HAP-1 (cell line): ENCODE data around the gene KTI12.
A peak's percentile ranks its signal among the peaks of the same experiment; 100 is the strongest.
"Not testable (repeated sequence)": the region's sequence is repeated elsewhere in the genome, so short reads cannot be mapped to it uniquely, and the experiment has no call there.

Experiments
- DNase-seq, 2 experiments: peaks; one replicate each; pipeline ENCODE4 v3.0.0-alpha.2; 2016 to 2020; ENCODE audit warnings: low spot score in 2 of 2
- H3K27me3 ChIP-seq: fragments of 250-450 bp; sonication (Bioruptor Pico); 2 replicates; pipeline ENCODE4 v1.5.1; 2020; ENCODE audit warnings: low read depth, mild to moderate bottlenecking, moderate library complexity
- H3K36me3 ChIP-seq: fragments of 250-450 bp; sonication (Bioruptor Pico); replicated peaks from 2 replicates; pipeline ENCODE4 v1.5.1; 2020; ENCODE audit warnings: mild to moderate bottlenecking
- H3K4me1 ChIP-seq: fragments of 250-450 bp; sonication (Bioruptor Pico); 2 replicates; pipeline ENCODE4 v1.5.1; 2020; ENCODE audit warnings: mild to moderate bottlenecking
- H3K4me3 ChIP-seq: fragments of 250-450 bp; sonication (Bioruptor Pico); 2 replicates; pipeline ENCODE4 v1.5.1; 2020; ENCODE audit warnings: mild to moderate bottlenecking, moderate library complexity
- H3K9me3 ChIP-seq: fragments of 250-450 bp; sonication (Bioruptor Pico); 2 replicates; pipeline ENCODE4 v1.5.1; 2020; ENCODE audit warnings: mild to moderate bottlenecking, moderate library complexity
- in situ Hi-C: fragments of 300-500 bp; cut with MboI; formaldehyde crosslinking; loops from 3 replicates; pipeline ENCODE4 v1.14.3; 2020; ENCODE audit warnings: low sequenced_read_pairs, inconsistent platforms, mixed read lengths

KTI12 gene, protein sequence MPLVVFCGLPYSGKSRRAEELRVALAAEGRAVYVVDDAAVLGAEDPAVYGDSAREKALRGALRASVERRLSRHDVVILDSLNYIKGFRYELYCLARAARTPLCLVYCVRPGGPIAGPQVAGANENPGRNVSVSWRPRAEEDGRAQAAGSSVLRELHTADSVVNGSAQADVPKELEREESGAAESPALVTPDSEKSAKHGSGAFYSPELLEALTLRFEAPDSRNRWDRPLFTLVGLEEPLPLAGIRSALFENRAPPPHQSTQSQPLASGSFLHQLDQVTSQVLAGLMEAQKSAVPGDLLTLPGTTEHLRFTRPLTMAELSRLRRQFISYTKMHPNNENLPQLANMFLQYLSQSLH

DNA sequence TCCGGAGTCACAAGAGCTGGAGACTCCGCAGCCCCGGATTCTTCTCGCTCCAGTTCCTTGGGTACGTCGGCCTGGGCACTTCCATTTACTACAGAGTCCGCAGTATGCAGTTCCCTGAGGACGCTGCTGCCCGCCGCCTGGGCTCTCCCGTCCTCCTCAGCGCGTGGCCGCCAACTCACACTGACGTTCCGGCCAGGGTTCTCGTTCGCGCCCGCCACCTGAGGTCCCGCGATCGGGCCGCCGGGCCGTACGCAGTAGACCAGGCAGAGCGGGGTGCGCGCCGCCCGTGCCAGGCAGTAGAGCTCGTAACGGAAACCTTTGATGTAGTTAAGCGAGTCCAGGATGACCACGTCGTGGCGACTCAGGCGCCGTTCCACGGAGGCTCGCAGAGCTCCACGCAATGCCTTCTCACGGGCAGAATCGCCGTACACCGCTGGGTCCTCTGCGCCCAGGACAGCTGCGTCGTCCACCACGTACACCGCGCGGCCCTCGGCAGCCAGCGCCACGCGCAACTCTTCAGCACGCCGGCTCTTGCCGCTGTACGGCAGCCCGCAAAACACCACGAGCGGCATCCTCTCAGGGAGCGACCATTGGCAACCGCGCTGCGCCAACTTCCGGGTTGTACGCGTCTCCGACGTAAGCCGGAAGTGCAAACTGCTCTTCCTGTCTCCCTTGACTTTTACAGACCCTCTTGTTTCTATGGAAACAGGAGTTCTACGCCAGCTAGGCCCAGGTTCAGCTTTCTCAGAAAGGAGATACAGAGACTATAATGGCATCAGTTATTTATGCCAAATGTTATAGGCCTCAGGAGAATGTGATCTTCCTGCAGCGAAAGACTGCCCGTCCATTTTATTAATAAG is at the start of gene KTI12:
KTI12 (minus strand) TSS at position 621 of the 860 bp plus-strand sequence; CDS start at position 572, 49 bp downstream.
- Histone ChIP-seq H3K36me3 (peaks cover 18% of the 10 kb centered on the region), H3K9me3 (no peaks in the 10 kb centered on the region), H3K27me3 (no peaks in the 10 kb centered on the region), H3K4me3 (peak within 1 kb of the TSS; percentile 95), H3K4me1 (peaks cover 23% of the 10 kb centered on the region)
- DNase-seq, result peak; percentile 92 to 94
- in situ Hi-C loops, result no loop called here

DNA sequence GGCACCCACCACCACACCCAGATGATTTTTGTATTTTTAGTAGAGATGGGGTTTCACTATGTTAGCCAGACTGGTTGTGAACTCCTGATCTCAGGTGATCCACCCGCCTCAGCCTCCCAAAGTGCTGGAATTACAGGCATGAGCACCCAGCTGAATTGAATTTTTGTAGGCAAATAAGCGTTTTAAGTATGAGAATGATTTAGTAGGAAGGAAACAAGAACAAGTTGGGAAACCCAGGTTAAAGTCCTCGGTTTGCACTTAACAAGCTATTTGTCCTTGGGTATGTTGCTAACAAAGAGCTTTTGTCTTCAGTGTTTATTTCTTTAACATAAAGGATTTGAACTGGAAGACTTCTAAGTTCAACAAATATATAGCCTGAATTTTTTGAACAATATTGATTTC is 46.4 kb upstream of the KTI12 start:
- Histone ChIP-seq H3K36me3 (peaks cover 22% of the 10 kb centered on the region), H3K4me3 (no peak overlapping the region), H3K4me1 (peaks cover 8% of the 10 kb centered on the region), H3K9me3 (no peaks in the 10 kb centered on the region), H3K27me3 (no peaks in the 10 kb centered on the region)
- in situ Hi-C loops, result no loop called here
- DNase-seq, result peak in 1 of 2 experiments; percentile 51

DNA sequence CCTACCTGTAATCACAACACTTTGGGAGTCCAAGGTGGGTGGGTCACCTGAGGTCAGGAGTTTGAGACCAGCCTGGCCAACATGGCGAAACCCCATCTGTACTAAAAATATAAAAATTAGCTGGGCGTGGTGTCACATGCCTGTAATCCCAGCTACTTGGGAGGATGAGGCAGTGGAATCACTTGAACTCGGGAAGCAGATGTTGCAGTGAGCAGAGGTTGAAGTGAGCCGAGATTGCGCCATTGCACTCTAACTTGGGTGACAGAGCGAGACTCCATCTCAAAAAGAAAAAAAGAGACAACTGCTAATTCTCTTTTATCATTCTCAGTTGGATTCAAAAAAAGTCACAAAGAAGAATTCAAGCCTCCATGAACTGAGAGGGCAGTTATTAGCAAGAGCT is 43.7 kb upstream of the KTI12 start:
- H3K4me3 ChIP-seq, in situ Hi-C loops, H3K27me3 ChIP-seq, H3K4me1 ChIP-seq, DNase-seq, H3K9me3 ChIP-seq: not testable (repeated sequence)
- H3K36me3 ChIP-seq, result peaks cover 29% of the 10 kb centered on the region

DNA sequence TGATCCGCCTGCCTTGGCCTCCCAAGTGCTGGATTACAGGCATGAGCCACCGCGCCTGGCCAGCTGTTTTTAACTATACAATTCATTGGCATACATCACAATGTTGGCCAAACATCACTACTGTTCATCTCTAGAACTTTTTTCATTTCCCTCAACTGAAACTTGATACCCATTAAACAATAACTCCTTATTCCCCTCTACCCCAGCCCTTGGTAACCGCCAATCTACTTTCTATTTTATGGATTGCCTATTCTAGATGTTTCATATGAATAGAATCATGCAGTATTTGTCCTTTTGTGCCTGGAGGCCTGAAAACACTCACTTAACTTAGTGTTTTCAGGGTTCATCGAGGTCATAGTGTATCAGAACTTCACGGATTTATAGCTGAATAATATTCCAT is 38.7 kb upstream of the KTI12 start:
- H3K36me3 ChIP-seq, result peaks cover 50% of the 10 kb centered on the region
- no peak overlapping the region for H3K4me3 ChIP-seq
- in situ Hi-C loops, result no loop called here
- H3K4me1 ChIP-seq, result no peaks in the 10 kb centered on the region
- no peak for DNase-seq
- no peaks in the 10 kb centered on the region for H3K27me3 ChIP-seq
- no peaks in the 10 kb centered on the region for H3K9me3 ChIP-seq

DNA sequence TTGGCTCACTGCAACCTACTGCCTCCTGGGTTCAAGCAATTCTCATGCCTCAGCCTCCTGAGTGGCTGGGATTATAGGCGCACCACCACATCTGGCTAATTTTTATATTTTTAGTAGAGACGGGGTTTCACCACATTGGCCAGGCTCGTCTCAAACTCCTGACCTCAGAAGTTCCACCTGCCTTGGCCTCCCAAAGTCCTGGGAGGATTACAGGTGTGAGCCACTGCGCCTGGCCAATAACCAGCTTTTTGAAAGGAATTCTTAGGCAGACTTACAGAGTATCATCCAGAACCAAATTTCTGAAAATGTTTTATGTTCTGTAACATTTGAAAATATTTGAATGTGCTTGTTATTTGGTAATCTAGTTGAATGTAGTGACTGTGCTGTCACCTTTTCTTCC is 37.1 kb upstream of the KTI12 start:
- H3K27me3 ChIP-seq, result no peaks in the 10 kb centered on the region
- H3K9me3 ChIP-seq, result no peaks in the 10 kb centered on the region
- in situ Hi-C loops, result no loop called here
- H3K4me3 ChIP-seq, result no peak overlapping the region
- H3K4me1 ChIP-seq, result no peaks in the 10 kb centered on the region
- DNase-seq, result no peak
- peaks cover 55% of the 10 kb centered on the region for H3K36me3 ChIP-seq

DNA sequence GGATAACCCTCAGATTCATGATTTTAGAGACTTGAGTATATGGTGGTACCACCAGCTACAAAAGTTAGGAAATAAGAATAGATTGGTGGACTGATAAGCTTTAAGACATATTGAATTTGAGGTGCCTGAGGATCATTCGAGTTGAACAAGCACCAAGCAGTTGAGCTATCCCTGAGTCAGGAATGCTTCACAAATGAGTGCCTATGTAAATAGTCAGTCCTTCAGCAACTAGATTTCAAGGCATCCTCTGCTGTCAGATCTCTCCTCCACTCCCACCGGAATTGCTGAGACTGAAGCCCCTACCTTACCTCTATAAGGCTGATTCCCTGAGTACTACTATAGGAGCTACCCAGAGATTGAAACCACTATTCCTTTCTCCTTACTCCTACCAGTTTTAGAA is 29.6 kb upstream of the KTI12 start:
- H3K4me3 ChIP-seq, result no peak overlapping the region
- in situ Hi-C loops, result no loop called here
- no peak for DNase-seq
- H3K36me3 ChIP-seq, result peaks cover 79% of the 10 kb centered on the region
- H3K27me3 ChIP-seq, result no peaks in the 10 kb centered on the region
- peaks cover 11% of the 10 kb centered on the region for H3K4me1 ChIP-seq
- H3K9me3 ChIP-seq, result no peaks in the 10 kb centered on the region

DNA sequence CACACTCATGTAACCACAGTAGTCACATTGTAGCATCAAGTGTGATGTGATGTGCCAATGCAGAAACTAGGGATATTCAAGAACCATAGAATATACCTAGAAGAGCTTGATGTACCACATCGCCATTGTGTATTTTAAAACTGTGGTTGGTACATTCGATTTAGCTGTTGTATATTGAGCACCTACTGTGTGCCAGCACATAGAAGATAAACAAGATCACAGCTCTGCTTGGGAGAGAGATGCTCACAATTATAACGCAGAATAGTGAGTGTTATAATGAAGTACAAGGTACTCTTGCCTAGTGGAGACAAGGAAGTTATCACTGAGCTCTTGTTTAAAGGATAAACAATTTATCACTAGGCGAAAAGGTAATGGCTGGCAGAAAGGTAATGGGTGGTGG is 27.2 kb upstream of the KTI12 start:
- Histone ChIP-seq H3K36me3 (peaks cover 58% of the 10 kb centered on the region), H3K4me1 (peaks cover 18% of the 10 kb centered on the region), H3K27me3 (no peaks in the 10 kb centered on the region), H3K9me3 (no peaks in the 10 kb centered on the region), H3K4me3 (no peak overlapping the region)
- no peak for DNase-seq
- in situ Hi-C loops, result no loop called here

DNA sequence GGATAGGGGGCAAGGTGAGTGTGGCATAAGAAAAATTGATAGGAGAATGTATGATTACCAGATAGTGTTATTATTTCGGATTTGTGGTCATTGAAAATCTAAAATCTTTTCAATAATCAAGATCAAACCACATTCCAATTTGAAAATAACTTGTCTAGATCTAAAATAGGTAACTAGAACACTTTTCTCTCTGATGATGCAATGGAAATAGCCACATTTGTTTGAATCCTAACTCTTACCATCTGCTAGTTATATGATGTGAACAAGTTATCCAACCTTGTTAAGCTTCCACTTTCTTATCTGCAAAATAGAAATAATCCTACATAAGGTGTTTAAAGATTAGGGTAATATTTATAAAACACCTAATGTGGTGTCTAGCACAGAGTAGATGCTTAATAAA is 26.3 kb upstream of the KTI12 start:
- H3K4me1 ChIP-seq, result peaks cover 18% of the 10 kb centered on the region
- H3K27me3 ChIP-seq, result no peaks in the 10 kb centered on the region
- no peak overlapping the region for H3K4me3 ChIP-seq
- DNase-seq, result no peak
- no peaks in the 10 kb centered on the region for H3K9me3 ChIP-seq
- H3K36me3 ChIP-seq, result peaks cover 49% of the 10 kb centered on the region
- in situ Hi-C loops, result no loop called here

DNA sequence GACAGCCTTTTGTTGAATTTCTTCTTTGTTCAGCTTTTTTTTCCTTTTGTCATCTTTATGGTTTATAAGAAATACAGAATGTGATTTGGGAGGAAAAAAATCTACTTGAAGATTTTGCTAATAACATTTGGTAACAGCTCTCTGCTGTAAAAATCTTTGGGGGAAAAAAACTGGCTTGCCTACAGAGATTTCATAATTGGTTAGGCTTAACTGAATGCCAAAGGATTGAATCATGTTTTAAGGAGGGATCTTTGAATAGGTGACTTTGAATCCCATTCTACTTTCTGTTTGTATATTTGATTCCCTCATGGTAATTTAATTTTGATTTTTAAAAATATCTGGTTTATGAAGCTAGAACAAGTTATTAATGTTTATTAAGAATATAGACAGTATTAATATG is 25.7 kb upstream of the KTI12 start:
- Histone ChIP-seq H3K4me1 (peaks cover 18% of the 10 kb centered on the region), H3K9me3 (no peaks in the 10 kb centered on the region), H3K4me3 (no peak overlapping the region), H3K27me3 (no peaks in the 10 kb centered on the region), H3K36me3 (peaks cover 43% of the 10 kb centered on the region)
- DNase-seq, result no peak
- in situ Hi-C loops, result no loop called here

DNA sequence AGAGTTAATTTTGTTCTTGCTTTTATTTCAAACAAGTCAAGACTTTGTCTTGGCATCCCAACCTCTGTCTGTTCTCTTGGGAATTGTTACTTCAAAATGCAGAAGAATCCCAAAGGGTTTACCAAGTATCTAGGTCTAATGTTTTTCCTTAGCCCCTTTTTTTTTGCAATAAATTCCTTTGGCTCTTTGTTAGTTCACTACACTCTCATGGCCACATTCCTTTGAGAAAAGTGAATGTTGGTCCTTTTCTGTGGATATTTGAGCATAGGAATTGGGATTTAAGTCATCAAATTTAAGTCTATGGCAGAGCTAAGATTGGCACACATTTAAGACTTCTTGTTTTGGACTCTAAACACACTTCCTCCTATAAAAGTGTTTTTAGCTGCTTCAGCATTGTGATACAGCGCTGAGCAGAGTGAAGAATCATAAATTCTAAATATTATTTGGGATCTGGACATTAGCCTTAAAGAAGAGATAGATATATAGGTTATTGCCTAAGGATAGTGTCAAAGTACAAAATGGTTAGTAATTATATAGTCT is 24.3 kb upstream of the KTI12 start:
- no peak for DNase-seq
- Histone ChIP-seq H3K4me1 (peaks cover 22% of the 10 kb centered on the region), H3K9me3 (no peaks in the 10 kb centered on the region), H3K36me3 (peaks cover 29% of the 10 kb centered on the region), H3K27me3 (no peaks in the 10 kb centered on the region), H3K4me3 (peak overlapping the region; percentile 90)
- in situ Hi-C loops, result no loop called here

DNA sequence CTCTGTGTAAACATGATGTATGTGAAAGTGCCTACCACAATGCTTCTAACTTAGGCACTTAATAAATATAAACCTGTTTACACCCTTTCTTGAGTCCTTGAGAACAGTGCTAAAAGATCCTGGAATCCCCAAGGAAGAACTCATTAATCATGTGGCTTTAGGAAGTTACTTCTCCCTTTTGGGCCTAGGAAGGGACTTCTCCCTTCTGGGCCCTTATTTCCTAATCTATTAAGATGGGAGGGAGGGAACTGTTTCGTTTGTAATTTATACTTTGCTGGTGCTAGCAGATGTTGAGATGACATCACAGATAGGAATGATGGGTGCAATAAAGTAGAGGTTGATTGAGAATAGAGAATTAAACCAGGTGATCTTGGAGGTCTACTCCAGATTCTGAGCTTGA is 23.6 kb upstream of the KTI12 start:
- H3K27me3 ChIP-seq, result no peaks in the 10 kb centered on the region
- peaks cover 27% of the 10 kb centered on the region for H3K36me3 ChIP-seq
- peaks cover 22% of the 10 kb centered on the region for H3K4me1 ChIP-seq
- no peak for DNase-seq
- H3K4me3 ChIP-seq, result peak overlapping the region; percentile 90
- in situ Hi-C loops, result no loop called here
- H3K9me3 ChIP-seq, result no peaks in the 10 kb centered on the region

DNA sequence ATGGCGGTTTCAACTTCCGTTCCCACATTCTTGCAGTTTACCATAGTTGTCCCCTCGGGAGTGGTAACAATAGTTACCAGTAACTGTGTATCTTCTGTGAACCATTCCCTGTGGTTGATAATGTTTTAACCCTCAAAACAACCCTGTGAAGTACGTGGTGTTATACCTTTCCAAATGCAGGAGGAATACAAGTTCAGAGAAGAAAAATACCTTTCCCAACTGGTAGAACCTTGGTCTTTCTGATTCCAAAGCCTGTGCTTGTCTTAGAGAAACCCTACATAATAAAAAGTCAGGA is 23.3 kb upstream of the KTI12 start:
- no peak for DNase-seq
- H3K4me1 ChIP-seq, result peaks cover 22% of the 10 kb centered on the region
- in situ Hi-C loops, result no loop called here
- H3K36me3 ChIP-seq, result peaks cover 30% of the 10 kb centered on the region
- no peaks in the 10 kb centered on the region for H3K9me3 ChIP-seq
- no peaks in the 10 kb centered on the region for H3K27me3 ChIP-seq
- peak overlapping the region; percentile 90 for H3K4me3 ChIP-seq

DNA sequence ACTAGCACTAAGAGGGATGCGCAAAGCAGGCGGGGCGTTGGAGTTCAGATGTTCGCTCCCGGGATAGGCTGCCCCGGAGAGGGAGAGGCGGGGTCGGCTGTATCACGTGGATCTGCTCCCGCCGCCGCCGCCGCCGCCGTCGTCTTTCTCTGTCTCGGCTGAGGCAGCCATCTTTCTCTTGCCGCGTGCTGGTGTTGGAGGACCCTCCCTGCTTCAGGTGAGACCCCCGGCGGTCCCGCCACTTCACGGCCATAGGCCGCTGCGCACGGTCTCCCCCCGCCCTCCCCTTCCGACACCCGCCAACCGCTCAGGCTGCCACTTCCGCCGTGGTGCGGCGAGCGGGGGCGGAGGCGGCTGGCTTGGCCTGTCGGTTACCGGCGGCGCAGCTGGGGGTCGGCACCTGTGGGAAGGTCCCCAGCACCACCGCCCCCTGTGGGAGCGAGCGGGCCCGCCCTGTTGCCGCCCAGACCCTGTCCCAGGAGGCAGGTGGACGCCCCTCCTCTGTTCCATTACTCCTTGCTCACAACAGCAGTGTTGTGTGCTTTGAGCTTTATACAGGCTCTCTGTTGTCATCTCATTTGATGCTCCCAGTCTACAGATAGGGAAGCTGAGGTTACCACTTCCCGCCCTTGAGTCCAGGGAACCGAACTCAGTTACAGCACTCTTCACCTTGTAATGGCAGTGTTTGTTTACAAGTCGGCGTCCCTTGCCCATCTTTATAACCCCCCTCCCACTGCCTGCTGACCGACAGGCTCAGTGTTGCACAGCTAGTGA is 22.7 kb upstream of the KTI12 start, which contains the start of gene BTF3L4:
BTF3L4 (plus strand) TSS at position 133 of the 774 bp plus-strand sequence. CDS start 3,553 bp downstream, outside the sequence.
- H3K36me3 ChIP-seq, result peaks cover 34% of the 10 kb centered on the region
- in situ Hi-C loops, result no loop called here
- peak; percentile 97 to 98 for DNase-seq
- no peaks in the 10 kb centered on the region for H3K27me3 ChIP-seq
- no peaks in the 10 kb centered on the region for H3K9me3 ChIP-seq
- H3K4me1 ChIP-seq, result peaks cover 22% of the 10 kb centered on the region
- peak within 1 kb of the TSS; percentile 90 for H3K4me3 ChIP-seq
